GM19351 (cell line): Measurements from ENCODE around the gene EVC.

Experiments used
- ATAC-seq: cut with Tn5 transposase; IDR thresholded peaks from one replicate; pipeline ENCODE4 v1.9.1; 2021; ENCODE audit warnings: mild to moderate bottlenecking, moderate library complexity; ENCODE audit not compliant: unreplicated experiment

EVC gene

GRCh38 chr4:5783486-5783885 is 72.5 kb downstream of the EVC start:
- no peak for ATAC-seq

GRCh38 chr4:5784021-5784420 is 73.0 kb downstream of the EVC start:
- no peak for ATAC-seq

- ATAC-seq: no peak
Measured at GRCh38 chr4:5784960-5785611, 74.1 kb downstream of the EVC start.

GRCh38 chr4:5785806-5786680 is 75.0 kb downstream of the EVC start:
- ATAC-seq: no peak

GRCh38 chr4:5787311-5787710 is 76.3 kb downstream of the EVC start:
- ATAC-seq: no peak

GRCh38 chr4:5788144-5788543 is 77.1 kb downstream of the EVC start:
- ATAC-seq: no peak

- no peak for ATAC-seq
Measured at GRCh38 chr4:5789141-5789540, 78.1 kb downstream of the EVC start.

- no peak for ATAC-seq
Measured at GRCh38 chr4:5790546-5790857, 79.5 kb downstream of the EVC start.

- ATAC-seq: no peak
Measured at GRCh38 chr4:5791654-5792053, 80.7 kb downstream of the EVC start.

GRCh38 chr4:5793514-5793913 is 82.5 kb downstream of the EVC start:
- no peak for ATAC-seq

GRCh38 chr4:5795580-5795979 is 84.6 kb downstream of the EVC start:
- no peak for ATAC-seq

- ATAC-seq: no peak
Measured at GRCh38 chr4:5796976-5797375, 86.0 kb downstream of the EVC start.

GRCh38 chr4:5797866-5798265 is 86.9 kb downstream of the EVC start:
- no peak for ATAC-seq

- no peak for ATAC-seq
Measured at GRCh38 chr4:5798462-5798861, 87.5 kb downstream of the EVC start.

GRCh38 chr4:5798946-5799345 is 87.9 kb downstream of the EVC start:
- no peak for ATAC-seq

- ATAC-seq: no peak
Measured at GRCh38 chr4:5799406-5799805, 88.4 kb downstream of the EVC start.

GRCh38 chr4:5800496-5800895 is 89.5 kb downstream of the EVC start:
- ATAC-seq: no peak

GRCh38 chr4:5801696-5802095 is 90.7 kb downstream of the EVC start:
- no peak for ATAC-seq

- no peak for ATAC-seq
Measured at GRCh38 chr4:5802565-5802964, 91.6 kb downstream of the EVC start.

GRCh38 chr4:5804656-5805055 is 93.7 kb downstream of the EVC start:
- ATAC-seq: no peak

GRCh38 chr4:5805270-5805669 is 94.3 kb downstream of the EVC start:
- ATAC-seq: no peak

- ATAC-seq: no peak
Measured at GRCh38 chr4:5808081-5808741, 97.2 kb downstream of the EVC start.
